SKM-1 (cell line): ENCODE measurements around the gene FUNDC1.

Experiments used
- DNase-seq: peaks from one replicate; lab custom pipeline; 2025; ENCODE audit not compliant: unreplicated experiment; lab: John Stamatoyannopoulos, UW

FUNDC1 gene

GRCh38 chrX:44482575-44482974 is 60.1 kb downstream of the FUNDC1 start:
- no peak for DNase-seq

GRCh38 chrX:44480591-44480990 is 62.1 kb downstream of the FUNDC1 start:
- DNase-seq, result no peak

- DNase-seq, result no peak
Measured at GRCh38 chrX:44474410-44474809, 68.2 kb downstream of the FUNDC1 start.
